GM18907 (cell line): ENCODE data around the gene TXNDC17.
"Not testable (repeated sequence)": the region's sequence is repeated elsewhere in the genome, so short reads cannot be mapped to it uniquely, and the experiment has no call there.

Source experiments
- ATAC-seq: cut with Tn5 transposase; IDR thresholded peaks from one replicate; pipeline ENCODE4 v1.9.1; 2021; ENCODE audit warnings: mild to moderate bottlenecking, moderate library complexity; ENCODE audit not compliant: unreplicated experiment

Gene TXNDC17

GRCh38 chr17:6660101-6660500 is 19.2 kb downstream of the TXNDC17 start:
- ATAC-seq: no peak

- peak; percentile 64 for ATAC-seq
These were observed 20.1 kb downstream of the TXNDC17 start for GRCh38 chr17:6660805-6661463.

- no peak for ATAC-seq
These were observed 20.6 kb downstream of the TXNDC17 start for GRCh38 chr17:6661464-6661848.

- not testable (repeated sequence) for ATAC-seq
These were observed 22.3 kb downstream of the TXNDC17 start for GRCh38 chr17:6663200-6663599.

GRCh38 chr17:6666077-6666521 is 25.2 kb downstream of the TXNDC17 start:
- ATAC-seq: no peak

GRCh38 chr17:6666557-6666956 is 25.7 kb downstream of the TXNDC17 start:
- no peak for ATAC-seq

- no peak for ATAC-seq
These were observed 26.7 kb downstream of the TXNDC17 start for GRCh38 chr17:6667516-6667915.

GRCh38 chr17:6668219-6668618 is 27.4 kb downstream of the TXNDC17 start:
- ATAC-seq: no peak

- ATAC-seq: no peak
These were observed 28.0 kb downstream of the TXNDC17 start for GRCh38 chr17:6668727-6669425.

- ATAC-seq: no peak
These were observed 28.8 kb downstream of the TXNDC17 start for GRCh38 chr17:6669479-6670212.

GRCh38 chr17:6670571-6670970 is 29.7 kb downstream of the TXNDC17 start:
- no peak for ATAC-seq

- ATAC-seq: no peak
These were observed 30.1 kb downstream of the TXNDC17 start for GRCh38 chr17:6670999-6671398.

GRCh38 chr17:6671431-6671830 is 30.6 kb downstream of the TXNDC17 start:
- ATAC-seq: no peak

- no peak for ATAC-seq
These were observed 33.7 kb downstream of the TXNDC17 start for GRCh38 chr17:6674586-6674985.

GRCh38 chr17:6675201-6675825 is 34.5 kb downstream of the TXNDC17 start:
- no peak for ATAC-seq

GRCh38 chr17:6676802-6677157 is 35.9 kb downstream of the TXNDC17 start:
- no peak for ATAC-seq

- ATAC-seq: no peak
These were observed 36.4 kb downstream of the TXNDC17 start for GRCh38 chr17:6677158-6677831.

- no peak for ATAC-seq
These were observed 37.1 kb downstream of the TXNDC17 start for GRCh38 chr17:6677946-6678345.

- no peak for ATAC-seq
These were observed 38.4 kb downstream of the TXNDC17 start for GRCh38 chr17:6679241-6679640.

- ATAC-seq: no peak
These were observed 40.3 kb downstream of the TXNDC17 start for GRCh38 chr17:6681176-6681575.

- ATAC-seq: no peak
These were observed 40.8 kb downstream of the TXNDC17 start for GRCh38 chr17:6681671-6682070.
